B cell (primary cell): ENCODE results near the gene SPON2. TPM values are rescaled to one million over a fixed set of nuclear protein-coding genes. Genes with fewer than 3 reads are reported as not detected.

Experiments used
- ATAC-seq: fragments of 200-7000 bp; cut with Tn5 transposase; one replicate; pipeline ENCODE4 v1.10.0; 2021; ENCODE audit warnings: low read depth, mild to moderate bottlenecking, moderate number of reproducible peaks, moderate library complexity
- CTCF ChIA-PET: fragments of 350-600 bp; sonication (Branson Sonifier 250); formaldehyde crosslinking; loops from one replicate; lab custom pipeline; 2021; ENCODE audit warnings: antibody characterized with exemption, inconsistent platforms; lab: Charles Lee
- POLR2A ChIA-PET: fragments of 350-600 bp; sonication (Branson Sonifier 250); formaldehyde crosslinking; loops from one replicate; lab custom pipeline; 2021; ENCODE audit warnings: antibody characterized with exemption; lab: Charles Lee
- DNase-seq: peaks from one replicate; pipeline ENCODE4 v3.0.0; 2013
- H2AFZ ChIP-seq: 2 replicates; pipeline ENCODE4 v1.6.1; 2012; ENCODE audit warnings: mild to moderate bottlenecking, low read depth, low read length; ENCODE audit not compliant: insufficient read depth, poor library complexity, severe bottlenecking
- H3K27ac ChIP-seq, 2 donors: 1 replicate in 1 of 2; 2 replicates in 1 of 2; pipeline ENCODE4 v1.5.1; 2012 to 2013; ENCODE audit warnings: low read length in 2 of 2, mild to moderate bottlenecking in 2 of 2, moderate library complexity in 1 of 2
- H3K27me3 ChIP-seq, 4 experiments: fragments of 200-600 bp in 1 of 4; sonication (generic) in 1 of 4; replicated peaks in 1 of 4; 1 replicate in 2 of 4; 2 replicates in 2 of 4; pipeline versions ENCODE4 v1.6.1 to v1.7.0; 2013 to 2016; ENCODE audit warnings: low read length in 3 of 4, mild to moderate bottlenecking in 2 of 4, mixed read lengths in 1 of 4, moderate library complexity in 1 of 4; ENCODE audit not compliant: insufficient read depth in 4 of 4, control insufficient read depth in 3 of 4; ENCODE audit errors: control extremely low read depth in 1 of 4
- H3K36me3 ChIP-seq, 2 experiments: replicated peaks in 1 of 2; 1 replicate in 1 of 2; 2 replicates in 1 of 2; pipeline versions ENCODE4 v1.6.1 to v1.7.1; 2013; ENCODE audit warnings: low read length in 1 of 2; ENCODE audit not compliant: insufficient read depth in 2 of 2, control insufficient read depth in 1 of 2; ENCODE audit errors: control extremely low read depth in 1 of 2, extremely low read depth in 1 of 2
- H3K4me1 ChIP-seq, 2 donors: fragments of 200-600 bp in 1 of 2; sonication (generic) in 1 of 2; 1 replicate in 1 of 2; 2 replicates in 1 of 2; pipeline versions ENCODE4 v1.5.1 to v1.6.1; 2013 to 2017; ENCODE audit warnings: low read length in 2 of 2; ENCODE audit not compliant: control insufficient read depth in 2 of 2, insufficient read depth in 2 of 2
- H3K4me2 ChIP-seq: replicated peaks from 2 replicates; pipeline ENCODE3; 2012; ENCODE audit warnings: mild to moderate bottlenecking, low read depth, low read length; ENCODE audit not compliant: poor library complexity, severe bottlenecking
- H3K4me3 ChIP-seq, 5 experiments: fragments of 200-600 bp in 1 of 5; sonication (generic) in 1 of 5; 1 replicate in 3 of 5; 2 replicates in 2 of 5; pipeline versions ENCODE4 v1.5.1 to v1.7.0; 2011 to 2016; ENCODE audit warnings: low read length in 4 of 5, mild to moderate bottlenecking in 4 of 5, low read depth in 2 of 5, control low read depth in 1 of 5, moderate library complexity in 1 of 5; ENCODE audit not compliant: insufficient read depth in 1 of 5; ENCODE audit errors: control extremely low read depth in 1 of 5, extremely low read depth in 1 of 5
- H3K79me2 ChIP-seq: fragments of 200-600 bp; sonication (generic); one replicate; pipeline ENCODE4 v1.6.0; 2016; ENCODE audit warnings: low read length; ENCODE audit not compliant: control insufficient read depth, insufficient read depth
- H3K9ac ChIP-seq: fragments of 200-600 bp; sonication (generic); 2 replicates; pipeline ENCODE4 v1.6.1; 2017; ENCODE audit warnings: mild to moderate bottlenecking, low read length, moderate library complexity
- H3K9me3 ChIP-seq, 3 donors: one replicate each; pipeline versions ENCODE4 v1.6.1 to v1.7.1; 2013; ENCODE audit warnings: low read length in 2 of 3; ENCODE audit not compliant: control insufficient read depth in 2 of 3, insufficient read depth in 1 of 3; ENCODE audit errors: control extremely low read depth in 1 of 3
- H4K20me1 ChIP-seq: 2 replicates; pipeline ENCODE4 v1.6.0; 2012; ENCODE audit warnings: mild to moderate bottlenecking, low read length; ENCODE audit not compliant: insufficient read depth, control insufficient read depth, poor library complexity, severe bottlenecking
- H3K27ac Mint-ChIP-seq: one replicate; pipeline ENCODE4 v1.8.0; 2021; ENCODE audit warnings: mixed read lengths
- H3K27me3 Mint-ChIP-seq: one replicate; pipeline ENCODE4 v1.8.0; 2021; ENCODE audit warnings: mixed read lengths
- H3K4me1 Mint-ChIP-seq: one replicate; pipeline ENCODE4 v1.8.0; 2021; ENCODE audit warnings: mixed read lengths
- H3K4me3 Mint-ChIP-seq: one replicate; pipeline ENCODE4 v1.8.0; 2021; ENCODE audit warnings: mixed read lengths
- H3K9me3 Mint-ChIP-seq: one replicate; pipeline ENCODE4 v1.8.0; 2022; ENCODE audit warnings: mixed read lengths; ENCODE audit not compliant: insufficient read depth
- CTCF ChIP-seq: fragments of 200-600 bp; IDR thresholded peaks from one replicate; pipeline ENCODE4 v1.8.0; 2022; ENCODE audit warnings: antibody characterized with exemption, mild to moderate bottlenecking
- EZH2 ChIP-seq: IDR thresholded peaks from 2 replicates; pipeline ENCODE4 v1.6.1; 2012; ENCODE audit warnings: borderline replicate concordance, low read depth, mild to moderate bottlenecking, moderate library complexity, low read length; ENCODE audit not compliant: insufficient read depth, poor library complexity, severe bottlenecking
- WGBS: methylation state at CpG from one replicate; pipeline ENCODE4 v1.1.5; 2013; ENCODE audit warnings: missing lambda C conversion rate; ENCODE audit not compliant: insufficient coverage; 5-methylcytosine and 5-hydroxymethylcytosine counted together
- intact Hi-C: fragments of 100-400 bp; cut with micrococcal nuclease; formaldehyde crosslinking; loops from one replicate; pipeline ENCODE4 v1.10.0; 2022
- polyA plus RNA-seq: library from polyadenylated mRNA; depleted of rRNA; stranded (reverse); fragments of >200 nt; gene quantifications from 2 replicates; pipeline ENCODE4 v1.2.3, GENCODE V29; 2012
- total RNA-seq, 2 donors: library from RNA; stranded (reverse); fragments of 120-200 nt in 1 of 2; gene quantifications; 1 replicate in 1 of 2; 2 replicates in 1 of 2; pipeline versions ENCODE4 v1.2.3 to v1.2.4, GENCODE V29; 2013 to 2022

SPON2 gene
- total and polyA plus RNA-seq, 2 donors (not counting 1 experiment from before 2014, with no cell fraction given) = 3.8 to 5.1 TPM

DNA sequence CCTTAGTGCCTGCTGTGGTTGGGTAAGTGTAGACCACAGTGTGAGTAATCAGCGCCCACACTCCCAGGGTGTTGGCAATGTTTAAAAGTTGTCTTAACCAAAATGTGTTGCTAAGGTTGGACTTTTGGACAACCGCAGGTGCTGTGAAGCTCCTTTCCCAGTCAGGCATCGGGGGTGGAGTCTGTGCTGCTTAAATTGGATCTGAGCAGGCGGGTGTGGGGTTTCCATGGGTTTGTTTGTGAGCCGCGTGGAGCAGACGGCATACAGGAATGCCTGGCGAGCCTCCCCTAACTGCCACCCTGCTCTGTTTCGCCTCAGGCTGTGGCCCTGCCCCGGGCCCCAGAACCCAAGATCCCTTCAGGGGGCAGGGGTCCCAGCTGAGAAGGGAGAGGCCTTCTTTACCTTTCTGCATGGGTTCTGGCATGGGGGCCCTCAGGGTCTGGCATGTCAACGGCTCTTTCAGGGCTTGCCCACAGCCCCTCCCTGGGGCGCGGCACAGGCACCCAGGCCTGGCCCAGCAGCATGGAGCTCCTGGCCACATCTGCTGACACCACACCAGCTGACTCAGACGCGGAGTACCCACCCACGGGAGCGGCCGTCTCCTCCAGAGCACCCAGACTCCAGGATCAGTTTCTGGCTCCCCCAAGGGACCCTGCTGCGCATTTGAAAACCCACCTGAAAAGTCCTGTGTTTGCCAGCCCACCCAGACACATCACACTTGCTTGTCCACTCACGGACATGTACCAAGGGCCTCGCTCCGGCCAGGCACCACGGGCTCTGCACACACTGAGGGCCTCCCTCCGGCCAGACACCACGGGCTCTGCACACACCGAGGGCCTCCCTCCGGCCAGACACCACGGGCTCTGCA lies 5.1 kb upstream of the SPON2 start:
- peaks cover 5% of the 10 kb centered on the region for H3K27me3 Mint-ChIP-seq

DNA sequence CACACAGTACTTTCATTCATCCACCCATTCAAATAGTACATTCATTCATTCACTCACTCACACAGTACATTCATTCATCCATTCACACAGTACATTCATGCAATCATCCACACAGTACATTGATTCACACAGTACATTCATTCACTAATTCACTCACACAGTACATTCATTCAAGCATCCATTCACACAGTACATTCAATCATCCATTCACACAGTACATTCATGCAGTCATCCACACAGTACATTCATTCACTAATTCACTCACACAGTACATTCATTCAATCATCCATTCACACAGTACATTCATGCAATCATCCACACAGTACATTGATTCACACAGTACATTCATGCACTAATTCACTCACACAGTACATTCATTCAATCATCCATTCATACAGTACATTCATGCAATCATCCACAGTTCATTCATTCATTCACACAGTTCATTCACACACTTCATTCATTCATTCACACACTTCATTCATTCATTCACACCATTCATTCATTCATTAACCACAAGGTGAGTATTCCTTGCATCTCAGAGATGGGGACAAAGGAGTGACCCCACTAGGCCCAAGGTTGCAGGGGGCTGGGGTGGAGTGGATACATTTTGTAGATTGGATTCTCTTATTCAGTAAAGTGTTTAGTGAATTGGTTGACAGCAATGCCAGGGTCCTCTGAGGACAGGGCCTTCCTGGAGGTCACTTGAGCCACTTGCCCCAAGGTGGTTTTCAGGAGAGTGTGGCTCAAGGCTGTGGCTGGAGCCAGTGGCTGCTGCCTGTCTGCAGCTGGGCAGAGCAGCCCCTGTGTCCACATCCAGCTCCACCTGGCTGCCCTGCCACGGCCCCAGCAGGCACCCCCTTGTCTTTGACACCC lies 4.3 kb upstream of the SPON2 start:
- H3K27ac Mint-ChIP-seq = no peak overlapping the region

More for the DNA sequence above, 5.1 kb upstream of the SPON2 start:
- POLR2A ChIA-PET = no interaction called here
- peaks cover under 1 to 2% of the 10 kb centered on the region in 2 donors for H3K4me1 ChIP-seq
- Mint-ChIP-seq H3K27ac (no peak overlapping the region), H3K4me1 (peaks cover 5% of the 10 kb centered on the region), H3K9me3 (no peaks in the 10 kb centered on the region), H3K4me3 (no peak overlapping the region)
- no peak overlapping the region for H3K4me3 ChIP-seq
- peaks cover 0 to 11% (median 4%) of the 10 kb centered on the region in 4 experiments for H3K27me3 ChIP-seq
- CTCF ChIA-PET = no interaction called here
- H4K20me1 ChIP-seq = no peaks in the 10 kb centered on the region
- no peak overlapping the region for H3K9ac ChIP-seq
- no peaks in the 10 kb centered on the region for H3K79me2 ChIP-seq
- intact Hi-C loops = no loop called here
- ATAC-seq = no peak
- H3K27ac ChIP-seq = no peak overlapping the region
- DNase-seq = no peak
- peaks cover 6 to 16% (median 6%) of the 10 kb centered on the region in 3 donors for H3K9me3 ChIP-seq
- no peak for TF ChIP-seq EZH2
- no peak overlapping the region for H2AFZ ChIP-seq
- H3K4me2 ChIP-seq = no peak overlapping the region
- WGBS = 88% methylated on average over 22 of the region's 28 CpGs
- no peaks in the 10 kb centered on the region for H3K36me3 ChIP-seq

More for the DNA sequence above, 4.3 kb upstream of the SPON2 start:
- Mint-ChIP-seq H3K4me1 (peaks cover 2% of the 10 kb centered on the region), H3K9me3 (no peaks in the 10 kb centered on the region), H3K27me3 (peaks cover 5% of the 10 kb centered on the region), H3K4me3 (no peak overlapping the region)
- Histone ChIP-seq H3K4me2 (no peak overlapping the region), H3K79me2 (no peaks in the 10 kb centered on the region), H3K4me3 (no peak overlapping the region), H3K27ac (no peak overlapping the region), H3K9ac (no peak overlapping the region), H3K27me3 (peaks cover 0 to 19% (median 8%) of the 10 kb centered on the region in 4 experiments), H4K20me1 (no peaks in the 10 kb centered on the region), H2AFZ (no peak overlapping the region), H3K4me1 (peaks cover 9 to 10% of the 10 kb centered on the region in 2 donors), H3K9me3 (peaks cover 6 to 14% (median 14%) of the 10 kb centered on the region in 3 donors), H3K36me3 (no peaks in the 10 kb centered on the region)
- CTCF ChIA-PET = no interaction called here
- DNase-seq = no peak
- ATAC-seq = no peak
- intact Hi-C loops = no loop called here
- WGBS = no CpG with 5 or more reads among the region's 1 CpG
- TF ChIP-seq CTCF (no peak), EZH2 (no peak)
- POLR2A ChIA-PET = no interaction called here
